Naive thymus-derived CD4-positive, alpha-beta T cell (primary cell): Measurements from ENCODE around the gene DNAH2. TPM values are rescaled to one million over a fixed set of nuclear protein-coding genes. Genes with fewer than 3 reads are reported as not detected.

ENCODE experiments used
- ATAC-seq: fragments of 150-1000 bp; cut with Tn5 transposase; 2 replicates; pipeline ENCODE4 v1.10.0; 2021; ENCODE audit warnings: mild to moderate bottlenecking, moderate library complexity
- CTCF ChIA-PET: fragments of 350-600 bp; sonication (Branson Sonifier 250); formaldehyde crosslinking; loops from one replicate; lab custom pipeline; 2021; ENCODE audit warnings: antibody characterized with exemption; lab: Charles Lee
- POLR2A ChIA-PET: fragments of 350-600 bp; sonication (Branson Sonifier 250); formaldehyde crosslinking; loops from one replicate; lab custom pipeline; 2021; ENCODE audit warnings: antibody characterized with exemption, inconsistent platforms; lab: Charles Lee
- DNase-seq, 9 donors: peaks; one replicate each; pipeline versions ENCODE4 v3.0.0 to v3.0.0-alpha.2; 2020 to 2022; ENCODE audit warnings: mixed read lengths in 1 of 9
- H3K27ac ChIP-seq: one replicate; pipeline ENCODE4 v1.7.0; 2013; ENCODE audit warnings: mild to moderate bottlenecking, low read depth, low read length, moderate library complexity
- H3K27me3 ChIP-seq, 2 donors: one replicate each; pipeline ENCODE4 v1.7.0; 2013; ENCODE audit warnings: low read length in 2 of 2, mild to moderate bottlenecking in 2 of 2, moderate library complexity in 2 of 2; ENCODE audit not compliant: control insufficient read depth in 2 of 2, insufficient read depth in 2 of 2
- H3K36me3 ChIP-seq, 3 experiments: 1 replicate in 2 of 3; 2 replicates in 1 of 3; pipeline ENCODE4 v1.7.0; 2013; ENCODE audit warnings: low read length in 3 of 3, mild to moderate bottlenecking in 3 of 3, moderate library complexity in 1 of 3; ENCODE audit not compliant: insufficient read depth in 3 of 3, control insufficient read depth in 2 of 3
- H3K4me1 ChIP-seq, 2 donors: one replicate each; pipeline ENCODE4 v1.7.0; 2013; ENCODE audit warnings: low read length in 2 of 2, mild to moderate bottlenecking in 2 of 2, moderate library complexity in 1 of 2; ENCODE audit not compliant: control insufficient read depth in 2 of 2, insufficient read depth in 2 of 2
- H3K4me3 ChIP-seq: 2 replicates; pipeline ENCODE4 v1.7.0; 2013; ENCODE audit warnings: mild to moderate bottlenecking, low read length
- H3K9me3 ChIP-seq, 3 experiments: 1 replicate in 2 of 3; 2 replicates in 1 of 3; pipeline ENCODE4 v1.7.0; 2013; ENCODE audit warnings: low read length in 3 of 3; ENCODE audit not compliant: control insufficient read depth in 2 of 3
- H3K27ac Mint-ChIP-seq, 9 donors: one replicate each; pipeline ENCODE4 v1.8.0; 2020 to 2022; ENCODE audit warnings: mixed read lengths in 9 of 9, mild to moderate bottlenecking in 8 of 9, moderate library complexity in 5 of 9, inconsistent platforms in 2 of 9
- H3K27me3 Mint-ChIP-seq, 5 donors: one replicate each; pipeline ENCODE4 v1.8.0; 2021 to 2022; ENCODE audit warnings: mixed read lengths in 5 of 5, mild to moderate bottlenecking in 1 of 5
- H3K36me3 Mint-ChIP-seq, 5 donors: one replicate each; pipeline ENCODE4 v1.8.0; 2020 to 2022; ENCODE audit warnings: mixed read lengths in 5 of 5, mild to moderate bottlenecking in 3 of 5, inconsistent platforms in 1 of 5
- H3K4me1 Mint-ChIP-seq, 7 donors: one replicate each; pipeline ENCODE4 v1.8.0; 2020 to 2022; ENCODE audit warnings: mixed read lengths in 7 of 7, mild to moderate bottlenecking in 3 of 7, inconsistent platforms in 1 of 7
- H3K4me3 Mint-ChIP-seq, 10 donors: one replicate each; pipeline ENCODE4 v1.8.0; 2020 to 2022; ENCODE audit warnings: mild to moderate bottlenecking in 10 of 10, mixed read lengths in 10 of 10, moderate library complexity in 6 of 10, inconsistent platforms in 2 of 10
- H3K9me3 Mint-ChIP-seq, 11 donors: one replicate each; pipeline ENCODE4 v1.8.0; 2020 to 2022; ENCODE audit warnings: mixed read lengths in 11 of 11, mild to moderate bottlenecking in 4 of 11, inconsistent platforms in 1 of 11, moderate library complexity in 1 of 11
- intact Hi-C, 2 donors: fragments of 100-400 bp; cut with micrococcal nuclease; formaldehyde crosslinking; loops; one replicate each; pipeline ENCODE4 v1.15.1; 2023
- polyA plus RNA-seq, 2 donors: library from polyadenylated mRNA; unstranded; fragments of 300-500 nt; fragmentation: Illumina TruSeq; gene quantifications; one replicate each; pipeline ENCODE4 v1.2.3, GENCODE V29; 2021
- total RNA-seq, 6 experiments: library from RNA in 5 of 6; stranded (reverse) in 5 of 6; gene quantifications; 1 replicate in 5 of 6; 2 replicates in 1 of 6; pipeline ENCODE4 v1.2.3 and lab custom pipeline; 2021 to 2026

DNAH2 gene
- total and polyA plus RNA-seq, 7 experiments from 2014 or later: 0.03 TPM; not detected in 6

- CTCF ChIA-PET: interaction anchor here (0.7 to 2.0 kb wide), 9 partner anchors 51 to 317 kb away, joined by 3 to 9 read pairs (median 4); no protein-coding TSS in a partner anchor
- POLR2A ChIA-PET: no interaction called here
- H3K27me3 Mint-ChIP-seq: peaks cover 7 to 24% (median 21%) of the 10 kb centered on the region in 5 donors
These were observed 26.9 kb downstream of the DNAH2 start for GRCh38 chr17:7744416-7744815.

GRCh38 chr17:7745748-7746470 is 28.4 kb downstream of the DNAH2 start:
- Histone ChIP-seq H3K4me3 (no peak overlapping the region), H3K4me1 (no peaks in the 10 kb centered on the region), H3K27me3 (no peaks in the 10 kb centered on the region), H3K27ac (no peak overlapping the region), H3K36me3 (no peaks in the 10 kb centered on the region), H3K9me3 (no peaks in the 10 kb centered on the region)
- DNase-seq (no peak), ATAC-seq (no peak)
- no peaks in the 10 kb centered on the region for H3K36me3 Mint-ChIP-seq
- peaks cover 2 to 18% (median 10%) of the 10 kb centered on the region in 5 donors for H3K27me3 Mint-ChIP-seq
- peaks cover 0 to 1% (median 0%) of the 10 kb centered on the region in 11 donors for H3K9me3 Mint-ChIP-seq
- intact Hi-C loops: loop anchor here in 1 of 2 donors (10.0 kb wide), 1 partner anchor 79 kb away; no protein-coding TSS in a partner anchor
- POLR2A ChIA-PET: no interaction called here
- peaks cover 0 to 2% (median 0%) of the 10 kb centered on the region in 7 donors for H3K4me1 Mint-ChIP-seq
- no peak overlapping the region for H3K4me3 Mint-ChIP-seq
- CTCF ChIA-PET: no interaction called here
- H3K27ac Mint-ChIP-seq: no peak overlapping the region

More at GRCh38 chr17:7744416-7744815, 26.9 kb downstream of the DNAH2 start:
- no peaks in the 10 kb centered on the region for H3K36me3 ChIP-seq
- ATAC-seq (no peak), DNase-seq (no peak)
- H3K4me3 ChIP-seq: no peak overlapping the region
- H3K27me3 ChIP-seq: no peaks in the 10 kb centered on the region
- H3K4me3 Mint-ChIP-seq: no peak overlapping the region
- intact Hi-C loops: loop anchor here in 1 of 2 donors (10.0 kb wide), 1 partner anchor 80 kb away; no protein-coding TSS in a partner anchor
- H3K9me3 ChIP-seq: no peaks in the 10 kb centered on the region
- no peaks in the 10 kb centered on the region for H3K4me1 ChIP-seq
- H3K27ac ChIP-seq: no peak overlapping the region
- H3K36me3 Mint-ChIP-seq: no peaks in the 10 kb centered on the region
- peaks cover 0 to 6% (median 0%) of the 10 kb centered on the region in 7 donors for H3K4me1 Mint-ChIP-seq
- H3K9me3 Mint-ChIP-seq: peaks cover 0 to 1% (median 0%) of the 10 kb centered on the region in 11 donors
- no peak overlapping the region for H3K27ac Mint-ChIP-seq

GRCh38 chr17:7747635-7748071 is 30.1 kb downstream of the DNAH2 start:
- DNase-seq (no peak), ATAC-seq (no peak)
- ChIA-PET POLR2A (interaction anchor here (0.6 kb wide), 1 partner anchor 162 kb away, joined by 3 read pairs; no protein-coding TSS in a partner anchor), CTCF (interaction anchor here (1.1 kb wide), 1 partner anchor 243 kb away, joined by 3 read pairs; no protein-coding TSS in a partner anchor)
- H3K4me3 ChIP-seq: no peak overlapping the region
- Mint-ChIP-seq H3K36me3 (no peaks in the 10 kb centered on the region), H3K27ac (no peak overlapping the region), H3K4me3 (no peak overlapping the region), H3K4me1 (no peaks in the 10 kb centered on the region), H3K9me3 (peaks cover 0 to 1% (median 0%) of the 10 kb centered on the region in 11 donors), H3K27me3 (peaks cover 0 to 11% (median 0%) of the 10 kb centered on the region in 5 donors)
- H3K36me3 ChIP-seq: no peaks in the 10 kb centered on the region
- no peaks in the 10 kb centered on the region for H3K9me3 ChIP-seq
- no peaks in the 10 kb centered on the region for H3K27me3 ChIP-seq
- intact Hi-C loops: loop anchor here in 1 of 2 donors (10.0 kb wide), 1 partner anchor 77 kb away; no protein-coding TSS in a partner anchor
- H3K4me1 ChIP-seq: no peaks in the 10 kb centered on the region
- H3K27ac ChIP-seq: no peak overlapping the region

GRCh38 chr17:7748076-7748775 is 30.7 kb downstream of the DNAH2 start:
- no peaks in the 10 kb centered on the region for H3K4me1 ChIP-seq
- ChIA-PET POLR2A (interaction anchor here (0.6 kb wide), 1 partner anchor 34 kb away, joined by 3 read pairs; no protein-coding TSS in a partner anchor), CTCF (interaction anchor here (1.1 kb wide), 1 partner anchor 242 kb away, joined by 3 read pairs; no protein-coding TSS in a partner anchor)

GRCh38 chr17:7750321-7750821 is 32.8 kb downstream of the DNAH2 start:
- no peak for DNase-seq
- H3K4me3 ChIP-seq: no peak overlapping the region
- Mint-ChIP-seq H3K9me3 (no peaks in the 10 kb centered on the region), H3K27me3 (peaks cover 5 to 20% (median 5%) of the 10 kb centered on the region in 5 donors), H3K4me1 (peaks cover 0 to under 1% (median 0%) of the 10 kb centered on the region in 7 donors), H3K4me3 (no peak overlapping the region), H3K36me3 (no peaks in the 10 kb centered on the region), H3K27ac (peak overlapping the region in 1 of 9 donors; percentile 4)
- ChIA-PET POLR2A (no interaction called here), CTCF (interaction anchor here (0.6 kb wide), 1 partner anchor 242 kb away, joined by 3 read pairs; no protein-coding TSS in a partner anchor)
- intact Hi-C loops: no loop called here
- H3K27me3 ChIP-seq: no peaks in the 10 kb centered on the region
- no peak overlapping the region for H3K27ac ChIP-seq
- no peaks in the 10 kb centered on the region for H3K36me3 ChIP-seq
- H3K4me1 ChIP-seq: no peaks in the 10 kb centered on the region
- no peak for ATAC-seq
- no peaks in the 10 kb centered on the region for H3K9me3 ChIP-seq

More at GRCh38 chr17:7748076-7748775, 30.7 kb downstream of the DNAH2 start:
- DNase-seq (no peak), ATAC-seq (no peak)
- Mint-ChIP-seq H3K36me3 (no peaks in the 10 kb centered on the region), H3K27me3 (peaks cover 0 to 15% (median 0%) of the 10 kb centered on the region in 5 donors), H3K4me1 (no peaks in the 10 kb centered on the region), H3K27ac (no peak overlapping the region), H3K9me3 (no peaks in the 10 kb centered on the region), H3K4me3 (no peak overlapping the region)
- H3K27ac ChIP-seq: no peak overlapping the region
- no peaks in the 10 kb centered on the region for H3K27me3 ChIP-seq
- H3K36me3 ChIP-seq: no peaks in the 10 kb centered on the region
- no peaks in the 10 kb centered on the region for H3K9me3 ChIP-seq
- H3K4me3 ChIP-seq: no peak overlapping the region
- intact Hi-C loops: loop anchor here in 1 of 2 donors (10.0 kb wide), 1 partner anchor 77 kb away; no protein-coding TSS in a partner anchor

- peaks cover 0 to 2% (median 0%) of the 10 kb centered on the region in 7 donors for H3K4me1 Mint-ChIP-seq
- no peak overlapping the region for H3K27ac Mint-ChIP-seq
- no peaks in the 10 kb centered on the region for H3K9me3 Mint-ChIP-seq
- peaks cover 5 to 22% (median 6%) of the 10 kb centered on the region in 5 donors for H3K27me3 Mint-ChIP-seq
- H3K27me3 ChIP-seq: no peaks in the 10 kb centered on the region
- no peak overlapping the region for H3K4me3 Mint-ChIP-seq
- ATAC-seq (no peak), DNase-seq (no peak)
- no peaks in the 10 kb centered on the region for H3K36me3 Mint-ChIP-seq
- no peak overlapping the region for H3K27ac ChIP-seq
- CTCF ChIA-PET: no interaction called here
- H3K36me3 ChIP-seq: no peaks in the 10 kb centered on the region
- intact Hi-C loops: no loop called here
- POLR2A ChIA-PET: no interaction called here
- H3K4me3 ChIP-seq: no peak overlapping the region
- no peaks in the 10 kb centered on the region for H3K9me3 ChIP-seq
- H3K4me1 ChIP-seq: no peaks in the 10 kb centered on the region
These were observed 37.1 kb downstream of the DNAH2 start for GRCh38 chr17:7754656-7755055.
